Panc1 (cell line): Measurements from ENCODE around the gene CACNA1D. TPM values are rescaled to one million over a fixed set of nuclear protein-coding genes. Genes with fewer than 3 reads are reported as not detected.

Experiments
- ATAC-seq: fragments of 200-7000 bp; cut with Tn5 transposase; 2 replicates; pipeline ENCODE4 v1.9.1; 2020; ENCODE audit warnings: mild to moderate bottlenecking, moderate library complexity
- BruUV-seq: library from RNA; stranded (reverse); fragments of 400-500 nt; replicated peaks from 2 replicates; lab custom pipeline; 2021; lab: Mats Ljungman, UMichigan
- CTCF ChIA-PET: fragments of 300-600 bp; sonication (Branson Sonifier 250); formaldehyde crosslinking; loops from one replicate; lab custom pipeline; 2022; ENCODE audit warnings: antibody characterized with exemption; lab: Charles Lee
- POLR2A ChIA-PET: fragments of 300-600 bp; sonication (Branson Sonifier 250); formaldehyde crosslinking; loops from one replicate; lab custom pipeline; 2022; ENCODE audit warnings: antibody characterized with exemption; lab: Charles Lee
- DNase-seq: peaks from one replicate; pipeline ENCODE4 v3.0.0-alpha.2; 2010; ENCODE audit warnings: low read depth, low spot score
- H3K27ac ChIP-seq: 2 replicates; pipeline ENCODE4 v1.5.1; 2011; ENCODE audit warnings: mild to moderate bottlenecking, low read length, inconsistent platforms
- H3K27me3 ChIP-seq: fragments of 200-500 bp; sonication (Bioruptor generic); 2 replicates; pipeline ENCODE4 v1.6.0; 2014; ENCODE audit warnings: low read length, inconsistent platforms; ENCODE audit not compliant: control insufficient read depth, insufficient read depth
- H3K36me3 ChIP-seq: fragments of 200-500 bp; sonication (Bioruptor generic); 2 replicates; pipeline ENCODE4 v1.5.1; 2014; ENCODE audit warnings: inconsistent platforms, mild to moderate bottlenecking, low read length, moderate library complexity; ENCODE audit not compliant: control insufficient read depth, insufficient read depth
- H3K4me1 ChIP-seq: 2 replicates; pipeline ENCODE4 v1.5.1; 2011; ENCODE audit warnings: inconsistent platforms, mild to moderate bottlenecking, low read length, moderate library complexity; ENCODE audit not compliant: control insufficient read depth, insufficient read depth
- H3K4me3 ChIP-seq, 2 experiments: 2 replicates each; pipeline ENCODE4 v1.5.1; 2011 to 2012; ENCODE audit warnings: low read depth in 2 of 2, low read length in 2 of 2, mild to moderate bottlenecking in 2 of 2, inconsistent platforms in 1 of 2, moderate library complexity in 1 of 2
- H3K9me3 ChIP-seq: fragments of 200-500 bp; sonication (Bioruptor generic); 2 replicates; pipeline ENCODE4 v1.5.1; 2014; ENCODE audit warnings: low read depth, mild to moderate bottlenecking, inconsistent platforms, low read length, moderate library complexity; ENCODE audit not compliant: control insufficient read depth, insufficient read depth
- POLR2AphosphoS5 ChIP-seq: IDR thresholded peaks from 2 replicates; pipeline ENCODE4 v1.6.1; 2012; ENCODE audit warnings: mild to moderate bottlenecking, low read depth, low read length, moderate library complexity
- SIN3A ChIP-seq: IDR thresholded peaks from 2 replicates; pipeline ENCODE4 v1.6.1; 2012; ENCODE audit warnings: low read depth, mild to moderate bottlenecking, low read length, moderate library complexity, borderline replicate concordance; ENCODE audit not compliant: insufficient read depth
- TCF7L2 ChIP-seq: IDR thresholded peaks from 2 replicates; pipeline ENCODE4 v1.6.1; 2011; ENCODE audit warnings: mild to moderate bottlenecking, low read depth, low read length, inconsistent platforms
- in situ Hi-C: cut with HindIII; loops from 2 replicates; pipeline ENCODE4 v1.10.0; 2016; ENCODE audit warnings: low sequenced_read_pairs, low pct_unique_long_range_greater_than_20kb
- intact Hi-C: fragments of 100-400 bp; cut with micrococcal nuclease; formaldehyde crosslinking; loops from one replicate; pipeline ENCODE4 v1.10.0; 2022; ENCODE audit not compliant: unreplicated experiment
- total RNA-seq: library from RNA; stranded (reverse); gene quantifications from one replicate; pipeline ENCODE4 v1.2.1, GENCODE V29; 2021; ENCODE audit not compliant: unreplicated experiment
- TF ChIP-seq, protein P1 (sequence below), 2 experiments: IDR thresholded peaks; 2 replicates each; pipeline ENCODE4 v1.6.1; 2011 to 2012; ENCODE audit warnings: low read depth in 2 of 2, control low read depth in 1 of 2, low read length in 1 of 2, mild to moderate bottlenecking in 1 of 2, moderate library complexity in 1 of 2; ENCODE audit not compliant: insufficient read depth in 1 of 2
- TF ChIP-seq, protein P2 (sequence below): fragments of 450-650 bp; IDR thresholded peaks from 2 replicates; pipeline ENCODE4 v1.5.1; 2017; ENCODE audit warnings: mild to moderate bottlenecking

CACNA1D gene
- total RNA-seq, 1 experiment from 2014 or later: 23.0 TPM

DNA sequence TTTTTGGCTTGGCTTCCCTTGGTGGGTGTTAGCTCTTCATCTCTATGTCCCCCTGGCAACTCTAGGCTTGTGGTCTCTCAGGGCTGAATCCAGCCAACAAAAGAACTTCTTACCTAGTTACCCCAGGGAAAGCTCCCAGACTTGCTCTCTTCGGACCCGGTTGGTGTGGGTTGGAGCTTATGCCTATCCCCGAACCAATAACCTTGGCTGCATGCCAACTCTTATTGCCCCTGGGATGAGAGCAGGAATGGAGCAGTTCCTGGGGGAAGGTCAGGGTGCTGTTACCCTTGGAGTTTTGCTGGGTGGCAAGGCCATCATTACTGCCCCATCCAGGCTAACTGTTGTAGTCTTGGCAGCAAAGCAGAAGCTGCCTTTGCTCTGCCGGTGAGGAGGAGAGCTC, 147.8 kb downstream of the CACNA1D start:
- BruUV-seq: no TSS peak
- no peak overlapping the region for H3K27ac ChIP-seq
- ChIA-PET POLR2A (no interaction called here), CTCF (no interaction called here)
- no peak for TF ChIP-seq SIN3A
- TF ChIP-seq POLR2AphosphoS5: no peak
- TF ChIP-seq, protein P1, sequence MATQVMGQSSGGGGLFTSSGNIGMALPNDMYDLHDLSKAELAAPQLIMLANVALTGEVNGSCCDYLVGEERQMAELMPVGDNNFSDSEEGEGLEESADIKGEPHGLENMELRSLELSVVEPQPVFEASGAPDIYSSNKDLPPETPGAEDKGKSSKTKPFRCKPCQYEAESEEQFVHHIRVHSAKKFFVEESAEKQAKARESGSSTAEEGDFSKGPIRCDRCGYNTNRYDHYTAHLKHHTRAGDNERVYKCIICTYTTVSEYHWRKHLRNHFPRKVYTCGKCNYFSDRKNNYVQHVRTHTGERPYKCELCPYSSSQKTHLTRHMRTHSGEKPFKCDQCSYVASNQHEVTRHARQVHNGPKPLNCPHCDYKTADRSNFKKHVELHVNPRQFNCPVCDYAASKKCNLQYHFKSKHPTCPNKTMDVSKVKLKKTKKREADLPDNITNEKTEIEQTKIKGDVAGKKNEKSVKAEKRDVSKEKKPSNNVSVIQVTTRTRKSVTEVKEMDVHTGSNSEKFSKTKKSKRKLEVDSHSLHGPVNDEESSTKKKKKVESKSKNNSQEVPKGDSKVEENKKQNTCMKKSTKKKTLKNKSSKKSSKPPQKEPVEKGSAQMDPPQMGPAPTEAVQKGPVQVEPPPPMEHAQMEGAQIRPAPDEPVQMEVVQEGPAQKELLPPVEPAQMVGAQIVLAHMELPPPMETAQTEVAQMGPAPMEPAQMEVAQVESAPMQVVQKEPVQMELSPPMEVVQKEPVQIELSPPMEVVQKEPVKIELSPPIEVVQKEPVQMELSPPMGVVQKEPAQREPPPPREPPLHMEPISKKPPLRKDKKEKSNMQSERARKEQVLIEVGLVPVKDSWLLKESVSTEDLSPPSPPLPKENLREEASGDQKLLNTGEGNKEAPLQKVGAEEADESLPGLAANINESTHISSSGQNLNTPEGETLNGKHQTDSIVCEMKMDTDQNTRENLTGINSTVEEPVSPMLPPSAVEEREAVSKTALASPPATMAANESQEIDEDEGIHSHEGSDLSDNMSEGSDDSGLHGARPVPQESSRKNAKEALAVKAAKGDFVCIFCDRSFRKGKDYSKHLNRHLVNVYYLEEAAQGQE (IDR thresholded peaks at IDR 0.05; ENCODE audit: insufficient read depth in 1 of 2, low read depth in 2 of 2, low read length in 1 of 2): no peak
- no peak for TF ChIP-seq TCF7L2
- TF ChIP-seq, protein P2, sequence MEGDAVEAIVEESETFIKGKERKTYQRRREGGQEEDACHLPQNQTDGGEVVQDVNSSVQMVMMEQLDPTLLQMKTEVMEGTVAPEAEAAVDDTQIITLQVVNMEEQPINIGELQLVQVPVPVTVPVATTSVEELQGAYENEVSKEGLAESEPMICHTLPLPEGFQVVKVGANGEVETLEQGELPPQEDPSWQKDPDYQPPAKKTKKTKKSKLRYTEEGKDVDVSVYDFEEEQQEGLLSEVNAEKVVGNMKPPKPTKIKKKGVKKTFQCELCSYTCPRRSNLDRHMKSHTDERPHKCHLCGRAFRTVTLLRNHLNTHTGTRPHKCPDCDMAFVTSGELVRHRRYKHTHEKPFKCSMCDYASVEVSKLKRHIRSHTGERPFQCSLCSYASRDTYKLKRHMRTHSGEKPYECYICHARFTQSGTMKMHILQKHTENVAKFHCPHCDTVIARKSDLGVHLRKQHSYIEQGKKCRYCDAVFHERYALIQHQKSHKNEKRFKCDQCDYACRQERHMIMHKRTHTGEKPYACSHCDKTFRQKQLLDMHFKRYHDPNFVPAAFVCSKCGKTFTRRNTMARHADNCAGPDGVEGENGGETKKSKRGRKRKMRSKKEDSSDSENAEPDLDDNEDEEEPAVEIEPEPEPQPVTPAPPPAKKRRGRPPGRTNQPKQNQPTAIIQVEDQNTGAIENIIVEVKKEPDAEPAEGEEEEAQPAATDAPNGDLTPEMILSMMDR: no peak
- ATAC-seq: no peak
- H3K9me3 ChIP-seq: no peaks in the 10 kb centered on the region
- H3K4me3 ChIP-seq: no peak overlapping the region
- in situ Hi-C loops (no loop called here), intact Hi-C loops (no loop called here)
- no peaks in the 10 kb centered on the region for H3K4me1 ChIP-seq
- H3K36me3 ChIP-seq: no peaks in the 10 kb centered on the region
- no peaks in the 10 kb centered on the region for H3K27me3 ChIP-seq
- no peak for DNase-seq

DNA sequence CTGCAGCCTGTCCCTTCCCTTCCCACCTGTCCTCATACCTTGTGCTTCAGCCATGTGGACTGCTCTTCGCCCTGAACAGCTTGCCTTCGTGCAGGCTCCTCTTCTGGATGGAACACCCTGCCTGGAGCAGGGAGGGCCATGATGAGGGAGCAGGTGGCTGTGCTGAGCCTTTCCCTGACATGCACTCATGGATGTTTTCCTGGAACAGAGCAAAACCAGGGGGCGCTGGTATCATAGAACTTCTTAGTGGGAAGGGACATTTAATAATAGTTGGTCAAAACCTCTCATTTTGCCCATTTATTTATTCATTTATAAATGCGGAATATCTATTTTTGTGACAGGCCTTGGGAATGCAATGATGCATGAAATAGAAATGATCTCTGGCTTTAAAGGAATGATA, 149.3 kb downstream of the CACNA1D start:
- ATAC-seq: no peak
- in situ Hi-C loops: no loop called here

More for the DNA sequence above, 149.3 kb downstream of the CACNA1D start:
- Histone ChIP-seq H3K4me1 (no peaks in the 10 kb centered on the region), H3K27me3 (no peaks in the 10 kb centered on the region), H3K27ac (no peak overlapping the region), H3K4me3 (no peak overlapping the region), H3K36me3 (no peaks in the 10 kb centered on the region), H3K9me3 (no peaks in the 10 kb centered on the region)
- no peak for TF ChIP-seq SIN3A
- TF ChIP-seq, protein P2: no peak
- CTCF ChIA-PET: no interaction called here
- no peak for DNase-seq
- intact Hi-C loops: no loop called here
- POLR2A ChIA-PET: no interaction called here
- no TSS peak for BruUV-seq
